ENCODE results near the gene BSN.

The BSN gene

DNA sequence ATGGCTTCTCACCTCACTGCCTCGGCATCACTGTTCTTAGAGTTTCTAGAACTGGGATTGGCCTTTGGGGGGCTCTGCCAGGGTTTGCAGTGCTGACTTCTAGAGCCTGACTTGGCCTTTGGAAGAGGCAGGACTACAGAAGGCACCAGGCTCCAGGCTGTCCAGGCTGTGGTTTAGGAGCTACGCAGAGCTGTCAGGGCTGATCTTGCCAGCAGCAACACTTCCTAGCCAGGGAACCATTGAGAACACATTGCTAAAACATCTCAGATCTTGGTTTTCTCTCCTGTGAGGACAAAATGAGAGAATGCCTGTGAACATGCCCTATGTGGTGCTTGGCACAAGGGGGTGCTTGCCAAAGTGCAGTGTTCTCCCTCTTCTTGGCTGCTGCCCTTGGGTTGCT lies 85.3 kb downstream of the BSN start:
- Histone ChIP-seq H3K4me3 (no peak overlapping the region), H3K36me3 (no peaks in the 10 kb centered on the region), H3K9me3 (no peaks in the 10 kb centered on the region), H3K27ac (peak overlapping the region in 1 of 2 donors; percentile 72), H3K27me3 (no peaks in the 10 kb centered on the region), H3K4me1 (peaks cover 0 to 33% (median 6%) of the 10 kb centered on the region in 4 donors)
- TF ChIP-seq, protein P1, sequence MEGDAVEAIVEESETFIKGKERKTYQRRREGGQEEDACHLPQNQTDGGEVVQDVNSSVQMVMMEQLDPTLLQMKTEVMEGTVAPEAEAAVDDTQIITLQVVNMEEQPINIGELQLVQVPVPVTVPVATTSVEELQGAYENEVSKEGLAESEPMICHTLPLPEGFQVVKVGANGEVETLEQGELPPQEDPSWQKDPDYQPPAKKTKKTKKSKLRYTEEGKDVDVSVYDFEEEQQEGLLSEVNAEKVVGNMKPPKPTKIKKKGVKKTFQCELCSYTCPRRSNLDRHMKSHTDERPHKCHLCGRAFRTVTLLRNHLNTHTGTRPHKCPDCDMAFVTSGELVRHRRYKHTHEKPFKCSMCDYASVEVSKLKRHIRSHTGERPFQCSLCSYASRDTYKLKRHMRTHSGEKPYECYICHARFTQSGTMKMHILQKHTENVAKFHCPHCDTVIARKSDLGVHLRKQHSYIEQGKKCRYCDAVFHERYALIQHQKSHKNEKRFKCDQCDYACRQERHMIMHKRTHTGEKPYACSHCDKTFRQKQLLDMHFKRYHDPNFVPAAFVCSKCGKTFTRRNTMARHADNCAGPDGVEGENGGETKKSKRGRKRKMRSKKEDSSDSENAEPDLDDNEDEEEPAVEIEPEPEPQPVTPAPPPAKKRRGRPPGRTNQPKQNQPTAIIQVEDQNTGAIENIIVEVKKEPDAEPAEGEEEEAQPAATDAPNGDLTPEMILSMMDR (IDR thresholded peaks at IDR 0.05): no peak
- DNase-seq: no peak
- intact Hi-C loops (cut with DNase I; ENCODE audit: low total_unique reads): no loop called here

DNA sequence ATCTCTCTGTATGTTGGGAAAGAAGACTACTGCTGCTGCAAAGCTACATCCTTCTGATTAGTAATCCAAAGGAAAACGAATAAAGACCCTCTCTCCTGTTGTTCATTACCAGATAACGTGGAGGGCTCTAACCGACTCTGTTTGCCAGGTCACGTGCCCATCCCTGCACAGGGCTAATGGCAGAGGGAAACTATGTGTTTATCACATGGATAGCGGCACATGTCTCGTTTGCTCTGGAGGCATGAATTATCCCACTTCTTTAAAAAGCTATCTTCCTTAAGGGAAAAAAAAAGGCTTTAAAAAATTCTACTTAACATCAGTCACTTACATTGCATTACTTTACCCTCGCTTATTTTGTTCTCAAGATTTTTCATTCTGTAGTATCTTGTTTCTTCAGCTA lies 87.0 kb downstream of the BSN start:
- intact Hi-C loops (cut with DNase I; ENCODE audit: low total_unique reads): no loop called here
- Histone ChIP-seq H3K9me3 (no peaks in the 10 kb centered on the region), H3K36me3 (no peaks in the 10 kb centered on the region), H3K4me1 (peaks cover 0 to 33% (median 6%) of the 10 kb centered on the region in 4 donors), H3K4me3 (no peak overlapping the region), H3K27ac (no peak overlapping the region), H3K27me3 (no peaks in the 10 kb centered on the region)
- TF ChIP-seq, protein P1 (IDR thresholded peaks at IDR 0.05): no peak
- DNase-seq: no peak

DNA sequence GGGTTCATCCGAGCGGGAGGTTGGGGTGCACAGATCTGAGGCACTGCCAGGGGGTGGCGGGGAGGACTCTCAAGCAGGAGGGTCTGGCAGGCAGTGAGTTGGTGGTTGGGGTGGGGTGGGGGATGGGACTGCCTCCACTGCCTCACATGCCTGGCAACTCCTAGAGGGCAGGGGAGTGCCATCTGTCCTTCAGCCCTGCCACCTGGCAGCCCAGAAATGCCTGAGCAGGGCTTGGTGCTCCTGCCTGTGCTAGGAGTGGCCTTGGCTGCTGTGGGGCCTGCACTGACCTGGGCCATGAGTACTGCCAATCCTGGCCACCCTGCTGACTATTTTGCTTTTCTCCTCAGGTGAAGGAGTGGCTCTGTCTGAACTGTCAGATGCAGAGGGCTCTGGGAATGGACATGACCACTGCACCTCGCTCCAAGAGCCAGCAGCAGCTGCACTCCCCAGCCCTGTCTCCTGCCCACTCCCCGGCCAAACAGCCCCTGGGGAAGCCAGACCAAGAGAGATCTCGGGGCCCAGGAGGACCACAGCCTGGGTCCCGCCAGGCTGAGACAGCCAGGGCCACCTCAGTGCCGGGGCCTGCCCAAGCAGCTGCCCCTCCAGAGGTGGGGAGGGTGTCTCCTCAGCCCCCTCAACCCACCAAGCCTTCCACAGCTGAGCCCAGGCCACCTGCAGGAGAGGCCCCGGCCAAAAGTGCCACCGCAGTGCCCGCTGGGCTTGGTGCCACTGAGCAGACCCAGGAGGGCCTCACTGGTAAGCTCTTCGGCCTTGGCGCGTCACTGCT lies 87.8 kb downstream of the BSN start:
- Histone ChIP-seq H3K4me3 (no peak overlapping the region), H3K27ac (no peak overlapping the region), H3K36me3 (no peaks in the 10 kb centered on the region), H3K4me1 (peaks cover 0 to 33% (median 6%) of the 10 kb centered on the region in 4 donors), H3K27me3 (no peaks in the 10 kb centered on the region), H3K9me3 (no peaks in the 10 kb centered on the region)
- no peak for DNase-seq
- TF ChIP-seq, protein P1 (IDR thresholded peaks at IDR 0.05): no peak
- intact Hi-C loops (cut with DNase I; ENCODE audit: low total_unique reads): no loop called here

DNA sequence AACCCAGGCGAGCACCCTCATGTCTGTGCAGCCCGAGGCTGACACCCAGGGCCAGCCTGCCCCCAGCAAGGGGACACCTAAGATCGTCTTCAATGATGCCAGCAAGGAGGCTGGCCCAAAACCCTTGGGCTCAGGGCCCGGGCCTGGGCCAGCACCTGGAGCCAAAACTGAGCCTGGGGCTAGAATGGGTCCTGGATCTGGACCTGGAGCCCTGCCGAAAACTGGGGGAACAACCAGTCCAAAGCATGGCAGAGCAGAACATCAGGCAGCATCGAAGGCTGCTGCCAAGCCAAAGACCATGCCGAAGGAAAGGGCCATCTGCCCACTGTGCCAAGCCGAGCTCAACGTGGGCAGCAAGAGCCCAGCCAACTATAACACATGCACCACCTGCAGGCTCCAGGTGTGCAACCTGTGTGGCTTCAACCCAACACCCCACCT lies 88.5 kb downstream of the BSN start:
- Histone ChIP-seq H3K27me3 (no peaks in the 10 kb centered on the region), H3K9me3 (no peaks in the 10 kb centered on the region), H3K4me1 (peaks cover 0 to 31% (median 7%) of the 10 kb centered on the region in 4 donors), H3K36me3 (no peaks in the 10 kb centered on the region), H3K27ac (no peak overlapping the region), H3K4me3 (no peak overlapping the region)
- intact Hi-C loops (cut with DNase I; ENCODE audit: low total_unique reads): no loop called here
- TF ChIP-seq, protein P1 (IDR thresholded peaks at IDR 0.05): no peak
- no peak for DNase-seq

DNA sequence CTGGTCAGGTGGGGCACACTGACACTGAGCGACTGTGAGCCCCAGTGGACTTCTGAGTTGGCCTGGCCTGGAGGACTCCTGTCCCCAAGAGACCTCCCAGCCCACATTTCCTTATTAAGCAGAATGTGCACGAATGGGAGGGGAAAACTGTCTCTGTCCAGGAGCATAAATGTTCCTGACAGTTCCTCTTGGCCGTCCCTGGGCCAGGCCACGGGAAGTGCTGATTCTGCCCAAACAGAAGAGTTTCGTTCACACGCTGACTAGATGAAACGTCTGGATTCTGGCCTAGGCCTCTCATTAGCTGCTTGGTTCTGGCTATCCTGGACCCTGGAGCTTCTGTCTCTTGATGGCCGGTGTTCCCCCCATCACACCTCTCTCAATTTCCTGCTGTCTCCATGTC lies 90.4 kb downstream of the BSN start:
- no peak for DNase-seq
- TF ChIP-seq, protein P1 (IDR thresholded peaks at IDR 0.05): no peak
- Histone ChIP-seq H3K27me3 (no peaks in the 10 kb centered on the region), H3K36me3 (no peaks in the 10 kb centered on the region), H3K27ac (no peak overlapping the region), H3K4me3 (no peak overlapping the region), H3K9me3 (no peaks in the 10 kb centered on the region), H3K4me1 (peaks cover 0 to 23% (median 7%) of the 10 kb centered on the region in 4 donors)
- intact Hi-C loops (cut with DNase I; ENCODE audit: low total_unique reads): no loop called here

Data from tibial artery (tissue), 4 donors.